Ishikawa (cell line): Measurements from ENCODE around the gene NUCB1.

Experiments
- CEBPB ChIP-seq: IDR thresholded peaks from 2 replicates; pipeline ENCODE4 v1.6.1; 2012
- YY1 ChIP-seq: IDR thresholded peaks from 2 replicates; pipeline ENCODE4 v1.6.1; 2012; ENCODE audit warnings: low read depth
- TF ChIP-seq, protein P1 (sequence below): IDR thresholded peaks from 2 replicates; pipeline ENCODE4 v1.6.1; 2012
- TF ChIP-seq, protein P2 (sequence below): IDR thresholded peaks from 2 replicates; pipeline ENCODE4 v1.6.1; 2012; ENCODE audit warnings: low read depth, mild to moderate bottlenecking
- TF ChIP-seq, protein P3 (sequence below): IDR thresholded peaks from 2 replicates; pipeline ENCODE4 v1.6.1; 2012

DNA sequence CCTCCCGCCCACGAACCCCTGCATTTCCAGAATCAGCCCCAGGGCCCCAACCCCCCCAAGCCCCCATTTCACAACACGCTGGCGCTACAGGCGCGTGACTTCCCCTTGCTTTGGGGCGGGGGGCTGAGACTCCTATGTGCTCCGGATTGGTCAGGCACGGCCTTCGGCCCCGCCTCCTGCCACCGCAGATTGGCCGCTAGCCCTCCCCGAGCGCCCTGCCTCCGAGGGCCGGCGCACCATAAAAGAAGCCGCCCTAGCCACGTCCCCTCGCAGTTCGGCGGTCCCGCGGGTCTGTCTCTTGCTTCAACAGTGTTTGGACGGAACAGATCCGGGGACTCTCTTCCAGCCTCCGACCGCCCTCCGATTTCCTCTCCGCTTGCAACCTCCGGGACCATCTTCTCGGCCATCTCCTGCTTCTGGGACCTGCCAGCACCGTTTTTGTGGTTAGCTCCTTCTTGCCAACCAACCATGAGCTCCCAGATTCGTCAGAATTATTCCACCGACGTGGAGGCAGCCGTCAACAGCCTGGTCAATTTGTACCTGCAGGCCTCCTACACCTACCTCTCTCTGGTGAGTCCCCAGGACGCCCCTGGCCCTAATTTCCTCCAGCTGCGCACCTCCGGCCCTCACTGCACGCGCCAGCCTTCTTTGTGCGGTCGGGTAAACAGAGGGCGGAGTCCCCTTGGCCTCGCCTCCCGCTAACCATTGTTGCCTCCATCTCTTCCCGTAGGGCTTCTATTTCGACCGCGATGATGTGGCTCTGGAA is 65.1 kb downstream of the NUCB1 start, which contains the start of gene FTL:
- TF ChIP-seq, protein P1, sequence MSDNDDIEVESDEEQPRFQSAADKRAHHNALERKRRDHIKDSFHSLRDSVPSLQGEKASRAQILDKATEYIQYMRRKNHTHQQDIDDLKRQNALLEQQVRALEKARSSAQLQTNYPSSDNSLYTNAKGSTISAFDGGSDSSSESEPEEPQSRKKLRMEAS: peak; percentile 39
- no peak; the same call in 1 of the 2 replicates for TF ChIP-seq YY1
- TF ChIP-seq, protein P2, sequence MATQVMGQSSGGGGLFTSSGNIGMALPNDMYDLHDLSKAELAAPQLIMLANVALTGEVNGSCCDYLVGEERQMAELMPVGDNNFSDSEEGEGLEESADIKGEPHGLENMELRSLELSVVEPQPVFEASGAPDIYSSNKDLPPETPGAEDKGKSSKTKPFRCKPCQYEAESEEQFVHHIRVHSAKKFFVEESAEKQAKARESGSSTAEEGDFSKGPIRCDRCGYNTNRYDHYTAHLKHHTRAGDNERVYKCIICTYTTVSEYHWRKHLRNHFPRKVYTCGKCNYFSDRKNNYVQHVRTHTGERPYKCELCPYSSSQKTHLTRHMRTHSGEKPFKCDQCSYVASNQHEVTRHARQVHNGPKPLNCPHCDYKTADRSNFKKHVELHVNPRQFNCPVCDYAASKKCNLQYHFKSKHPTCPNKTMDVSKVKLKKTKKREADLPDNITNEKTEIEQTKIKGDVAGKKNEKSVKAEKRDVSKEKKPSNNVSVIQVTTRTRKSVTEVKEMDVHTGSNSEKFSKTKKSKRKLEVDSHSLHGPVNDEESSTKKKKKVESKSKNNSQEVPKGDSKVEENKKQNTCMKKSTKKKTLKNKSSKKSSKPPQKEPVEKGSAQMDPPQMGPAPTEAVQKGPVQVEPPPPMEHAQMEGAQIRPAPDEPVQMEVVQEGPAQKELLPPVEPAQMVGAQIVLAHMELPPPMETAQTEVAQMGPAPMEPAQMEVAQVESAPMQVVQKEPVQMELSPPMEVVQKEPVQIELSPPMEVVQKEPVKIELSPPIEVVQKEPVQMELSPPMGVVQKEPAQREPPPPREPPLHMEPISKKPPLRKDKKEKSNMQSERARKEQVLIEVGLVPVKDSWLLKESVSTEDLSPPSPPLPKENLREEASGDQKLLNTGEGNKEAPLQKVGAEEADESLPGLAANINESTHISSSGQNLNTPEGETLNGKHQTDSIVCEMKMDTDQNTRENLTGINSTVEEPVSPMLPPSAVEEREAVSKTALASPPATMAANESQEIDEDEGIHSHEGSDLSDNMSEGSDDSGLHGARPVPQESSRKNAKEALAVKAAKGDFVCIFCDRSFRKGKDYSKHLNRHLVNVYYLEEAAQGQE: no peak
- TF ChIP-seq, protein P3, sequence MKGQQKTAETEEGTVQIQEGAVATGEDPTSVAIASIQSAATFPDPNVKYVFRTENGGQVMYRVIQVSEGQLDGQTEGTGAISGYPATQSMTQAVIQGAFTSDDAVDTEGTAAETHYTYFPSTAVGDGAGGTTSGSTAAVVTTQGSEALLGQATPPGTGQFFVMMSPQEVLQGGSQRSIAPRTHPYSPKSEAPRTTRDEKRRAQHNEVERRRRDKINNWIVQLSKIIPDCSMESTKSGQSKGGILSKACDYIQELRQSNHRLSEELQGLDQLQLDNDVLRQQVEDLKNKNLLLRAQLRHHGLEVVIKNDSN: peak; percentile 68
- TF ChIP-seq CEBPB: peak; percentile 46; the same call in 1 of the 2 replicates
